Skeletal muscle satellite cell (primary cell): Measurements from ENCODE around the gene EMC8.
"Not testable (repeated sequence)": the region's sequence is repeated elsewhere in the genome, so short reads cannot be mapped to it uniquely, and the experiment has no call there.

Experiments used
- H3K27me3 ChIP-seq: 2 replicates; pipeline ENCODE4 v1.7.0; 2013; ENCODE audit warnings: low read length; ENCODE audit not compliant: control insufficient read depth, insufficient read depth
- H3K36me3 ChIP-seq: 2 replicates; pipeline ENCODE4 v1.7.0; 2013; ENCODE audit warnings: mild to moderate bottlenecking, control low read depth, low read length; ENCODE audit not compliant: insufficient read depth
- H3K4me1 ChIP-seq: 2 replicates; pipeline ENCODE4 v1.7.0; 2013; ENCODE audit warnings: low read length; ENCODE audit not compliant: control insufficient read depth, insufficient read depth
- H3K4me2 ChIP-seq: 2 replicates; pipeline ENCODE4 v1.7.0; 2013; ENCODE audit warnings: mild to moderate bottlenecking, low read length
- H3K4me3 ChIP-seq: 2 replicates; pipeline ENCODE4 v1.7.0; 2013; ENCODE audit warnings: low read length
- H3K9ac ChIP-seq: 2 replicates; pipeline ENCODE4 v1.7.0; 2013; ENCODE audit warnings: mild to moderate bottlenecking, low read depth, low read length, moderate library complexity
- H3K9me3 ChIP-seq: replicated peaks from 2 replicates; pipeline ENCODE4 v1.7.0; 2013; ENCODE audit warnings: mild to moderate bottlenecking, control low read depth, low read length

The EMC8 gene

GRCh38 chr16:85822145-85822544 is 22.8 kb upstream of the EMC8 start:
- H3K4me3 ChIP-seq: no peak overlapping the region
- peaks cover 29% of the 10 kb centered on the region for H3K27me3 ChIP-seq
- H3K4me2 ChIP-seq: no peak overlapping the region
- H3K9ac ChIP-seq: no peak overlapping the region
- H3K4me1 ChIP-seq: no peaks in the 10 kb centered on the region
- H3K9me3 ChIP-seq: no peaks in the 10 kb centered on the region
- no peaks in the 10 kb centered on the region for H3K36me3 ChIP-seq

- Histone ChIP-seq H3K27me3 (peaks cover 24% of the 10 kb centered on the region), H3K9me3 (no peaks in the 10 kb centered on the region), H3K4me1 (no peaks in the 10 kb centered on the region), H3K9ac (no peak overlapping the region), H3K36me3 (no peaks in the 10 kb centered on the region), H3K4me3 (no peak overlapping the region), H3K4me2 (no peak overlapping the region)
Observed at GRCh38 chr16:85821390-85822135, 22.2 kb upstream of the EMC8 start.

GRCh38 chr16:85820604-85821372 is 21.4 kb upstream of the EMC8 start:
- Histone ChIP-seq H3K9me3 (no peaks in the 10 kb centered on the region), H3K36me3 (no peaks in the 10 kb centered on the region), H3K4me3 (no peak overlapping the region), H3K9ac (no peak overlapping the region), H3K4me2 (no peak overlapping the region), H3K4me1 (no peaks in the 10 kb centered on the region), H3K27me3 (peaks cover 21% of the 10 kb centered on the region)

GRCh38 chr16:85819771-85820170 is 20.4 kb upstream of the EMC8 start:
- no peaks in the 10 kb centered on the region for H3K36me3 ChIP-seq
- H3K4me2 ChIP-seq: no peak overlapping the region

GRCh38 chr16:85819245-85819644 is 19.9 kb upstream of the EMC8 start:
- H3K27me3 ChIP-seq: peaks cover 27% of the 10 kb centered on the region
- no peak overlapping the region for H3K4me2 ChIP-seq
- H3K36me3 ChIP-seq: no peaks in the 10 kb centered on the region
- H3K4me3 ChIP-seq: no peak overlapping the region
- no peaks in the 10 kb centered on the region for H3K4me1 ChIP-seq
- H3K9ac ChIP-seq: no peak overlapping the region
- no peaks in the 10 kb centered on the region for H3K9me3 ChIP-seq

More at GRCh38 chr16:85819771-85820170, 20.4 kb upstream of the EMC8 start:
- Histone ChIP-seq H3K4me1 (no peaks in the 10 kb centered on the region), H3K4me3 (no peak overlapping the region), H3K27me3 (peaks cover 26% of the 10 kb centered on the region), H3K9ac (no peak overlapping the region), H3K9me3 (no peaks in the 10 kb centered on the region)

GRCh38 chr16:85817195-85817594 is 17.9 kb upstream of the EMC8 start:
- H3K36me3 ChIP-seq, H3K9me3 ChIP-seq, H3K4me3 ChIP-seq, H3K4me2 ChIP-seq, H3K9ac ChIP-seq, H3K4me1 ChIP-seq: not testable (repeated sequence)
- peaks cover 48% of the 10 kb centered on the region for H3K27me3 ChIP-seq

GRCh38 chr16:85816159-85816558 is 16.8 kb upstream of the EMC8 start:
- Histone ChIP-seq H3K4me1 (no peaks in the 10 kb centered on the region), H3K9ac (no peak overlapping the region), H3K36me3 (no peaks in the 10 kb centered on the region), H3K4me3 (no peak overlapping the region), H3K27me3 (peaks cover 56% of the 10 kb centered on the region), H3K9me3 (no peaks in the 10 kb centered on the region), H3K4me2 (no peak overlapping the region)

GRCh38 chr16:85812811-85813700 is 13.7 kb upstream of the EMC8 start:
- Histone ChIP-seq H3K4me1 (no peaks in the 10 kb centered on the region), H3K36me3 (no peaks in the 10 kb centered on the region), H3K27me3 (peaks cover 50% of the 10 kb centered on the region), H3K9ac (no peak overlapping the region), H3K9me3 (no peaks in the 10 kb centered on the region), H3K4me3 (no peak overlapping the region), H3K4me2 (no peak overlapping the region)

- Histone ChIP-seq H3K4me2 (peak overlapping the region; percentile 19), H3K4me3 (no peak overlapping the region), H3K9ac (no peak overlapping the region), H3K27me3 (peaks cover 49% of the 10 kb centered on the region), H3K4me1 (no peaks in the 10 kb centered on the region), H3K9me3 (no peaks in the 10 kb centered on the region), H3K36me3 (peaks cover under 1% of the 10 kb centered on the region)
Observed at GRCh38 chr16:85812031-85812807, 12.9 kb upstream of the EMC8 start.

GRCh38 chr16:85810742-85811115 is 11.4 kb upstream of the EMC8 start:
- Histone ChIP-seq H3K27me3 (peaks cover 44% of the 10 kb centered on the region), H3K9me3 (no peaks in the 10 kb centered on the region), H3K9ac (no peak overlapping the region), H3K4me1 (no peaks in the 10 kb centered on the region), H3K4me2 (no peak overlapping the region), H3K4me3 (no peak overlapping the region), H3K36me3 (peaks cover 15% of the 10 kb centered on the region)
